Activated CD8-positive, alpha-beta memory T cell treated with anti-CD3 and anti-CD28 coated beads for 1 hour (primary cell): ENCODE data around the gene ISY1.
A peak's percentile ranks its signal among the peaks of the same experiment; 100 is the strongest.
"Not testable (repeated sequence)": the region's sequence is repeated elsewhere in the genome, so short reads cannot be mapped to it uniquely, and the experiment has no call there.

ENCODE experiments used
- DNase-seq, 2 donors: peaks; one replicate each; pipeline ENCODE4 v3.0.0-alpha.2; 2020; ENCODE audit warnings: low read depth in 1 of 2; ENCODE audit errors: extremely low read depth in 1 of 2

ISY1 gene

DNA sequence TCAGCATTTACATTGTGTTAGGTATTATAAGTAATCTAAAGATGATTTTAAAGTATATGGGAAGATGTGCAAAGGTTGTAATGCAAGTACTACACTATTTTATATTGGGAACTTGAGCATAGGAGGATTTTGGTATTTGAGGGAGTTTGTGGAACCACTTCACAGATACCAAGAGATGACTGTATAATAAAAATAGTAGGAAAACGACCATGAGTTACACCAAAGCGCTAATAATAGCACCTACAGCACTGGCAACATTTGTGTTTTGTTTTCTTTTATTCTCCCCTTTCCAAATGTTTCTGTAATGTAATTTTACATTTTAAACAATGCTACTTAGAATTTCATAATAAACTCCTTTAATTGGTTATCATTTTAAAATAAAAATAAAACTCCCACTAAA lies 12.3 kb upstream of the ISY1 start:
- no peak for DNase-seq

DNA sequence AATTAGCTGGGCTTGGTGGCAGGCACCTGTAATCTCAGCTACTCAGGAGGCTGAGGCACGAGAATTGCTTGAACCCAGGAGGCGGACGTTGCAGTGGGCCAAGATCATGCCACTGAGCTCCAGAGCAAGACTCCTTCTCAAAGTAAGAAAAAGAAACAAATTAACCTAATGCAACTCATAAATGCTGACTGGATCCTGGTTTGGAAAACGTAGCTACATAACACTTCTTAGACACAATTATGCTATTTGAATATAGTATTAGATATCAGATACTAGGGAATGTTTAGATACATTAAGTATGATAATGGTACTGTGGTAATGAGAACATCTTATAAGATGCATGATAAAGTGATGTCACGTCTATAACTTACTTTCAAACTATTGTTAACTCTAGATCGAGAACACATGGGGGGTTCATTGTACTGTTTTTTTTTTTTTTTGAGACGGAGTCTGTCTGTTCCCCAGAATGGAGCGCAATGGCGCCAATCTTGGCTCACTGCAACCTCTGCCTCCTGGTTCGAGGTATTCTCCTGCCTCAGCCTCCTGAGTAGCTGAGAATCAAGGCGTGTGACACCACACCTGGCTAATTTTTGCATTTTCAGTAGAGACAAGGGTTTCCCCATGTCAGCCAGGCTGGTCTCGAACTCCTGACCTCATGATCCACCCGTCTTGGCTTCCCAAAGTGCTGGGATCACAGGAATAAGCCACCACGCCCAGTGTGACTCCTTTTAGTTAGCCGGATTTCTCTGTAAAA lies 5.9 kb upstream of the ISY1 start:
- DNase-seq: no peak

GRCh38 chr3:129165594-129165993 lies 4.7 kb upstream of the ISY1 start:
- DNase-seq: not testable (repeated sequence)

GRCh38 chr3:129164500-129164899 lies 3.6 kb upstream of the ISY1 start:
- no peak for DNase-seq

- DNase-seq: no peak
These were observed 2.1 kb upstream of the ISY1 start for GRCh38 chr3:129162729-129163579.

DNA sequence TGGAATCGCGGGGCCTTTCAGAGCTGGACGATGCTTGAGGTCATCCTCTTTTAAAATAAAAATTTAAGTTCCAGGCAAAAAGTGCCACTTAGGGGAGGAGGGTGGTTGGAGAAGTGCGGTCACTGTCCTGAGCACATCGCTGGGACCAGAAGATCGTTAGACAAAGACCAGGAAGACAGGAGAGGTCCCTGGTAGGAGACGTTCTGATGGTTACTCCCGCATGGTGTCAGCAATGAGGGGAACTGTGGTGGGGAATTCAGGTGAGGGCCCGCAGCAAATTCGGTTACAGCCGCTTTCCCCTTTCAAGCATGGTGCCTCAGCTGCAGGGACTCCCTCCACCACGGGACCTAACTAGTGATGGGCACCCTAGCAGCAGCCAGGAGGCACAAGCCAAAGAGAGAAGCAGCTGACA lies 1.0 kb upstream of the ISY1 start:
- DNase-seq: no peak

DNA sequence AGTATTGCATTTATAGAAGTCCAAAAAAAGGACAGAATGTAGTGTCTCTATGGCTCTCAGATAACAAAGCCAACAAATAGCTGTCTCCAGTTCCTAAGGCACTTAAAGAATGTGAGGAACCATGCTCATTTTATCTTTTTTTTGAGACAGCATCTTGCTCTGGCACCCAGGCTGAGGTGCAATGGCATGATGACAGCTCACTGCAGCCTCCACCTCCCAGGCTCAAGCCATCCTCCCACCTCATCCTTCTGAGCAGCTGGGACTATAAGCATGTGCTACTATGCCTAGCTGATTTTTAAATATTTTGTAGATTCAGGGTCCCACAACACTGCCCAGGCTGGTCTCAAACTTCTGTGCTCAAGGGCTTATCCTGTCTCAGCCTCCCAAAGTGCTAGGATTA lies 16.1 kb downstream of the ISY1 start:
- no peak for DNase-seq

DNA sequence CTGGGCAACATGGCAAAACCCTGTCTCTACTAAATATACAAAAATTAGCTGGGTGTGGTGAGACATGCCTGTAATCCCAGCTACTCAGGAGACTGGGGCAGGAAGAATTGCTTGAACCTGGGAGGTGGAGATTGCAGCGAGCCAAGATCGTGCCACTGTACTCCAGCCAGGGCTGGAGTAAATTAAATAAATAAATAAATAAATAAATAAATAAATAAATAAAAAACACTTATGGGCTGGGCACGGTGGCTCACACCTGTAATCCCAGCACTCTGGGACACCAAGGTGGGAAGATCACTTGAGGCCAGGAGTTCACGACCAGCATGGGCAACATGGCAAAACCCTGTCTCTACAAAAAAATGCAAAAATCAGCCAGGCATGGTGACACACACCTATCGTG lies 19.9 kb downstream of the ISY1 start:
- DNase-seq: not testable (repeated sequence)

DNA sequence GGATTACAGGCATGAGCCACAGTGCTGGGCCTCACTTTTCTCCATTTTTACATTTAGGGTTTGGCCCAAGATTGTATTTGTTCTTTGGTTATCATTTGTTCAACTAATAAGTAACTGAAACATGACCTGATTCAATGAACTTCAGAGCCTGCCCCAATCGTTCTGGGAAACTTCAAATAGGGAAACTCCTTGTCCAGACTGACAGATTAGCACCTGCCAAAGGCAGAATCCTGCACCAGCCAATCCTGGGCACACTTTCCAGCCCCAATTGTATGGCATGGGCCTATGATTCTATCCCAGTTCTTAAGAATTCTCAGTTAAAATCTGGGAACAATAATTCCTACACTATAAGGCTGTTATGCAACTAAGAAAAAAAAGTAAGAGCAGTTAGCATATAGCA lies 21.0 kb downstream of the ISY1 start:
- no peak for DNase-seq

DNA sequence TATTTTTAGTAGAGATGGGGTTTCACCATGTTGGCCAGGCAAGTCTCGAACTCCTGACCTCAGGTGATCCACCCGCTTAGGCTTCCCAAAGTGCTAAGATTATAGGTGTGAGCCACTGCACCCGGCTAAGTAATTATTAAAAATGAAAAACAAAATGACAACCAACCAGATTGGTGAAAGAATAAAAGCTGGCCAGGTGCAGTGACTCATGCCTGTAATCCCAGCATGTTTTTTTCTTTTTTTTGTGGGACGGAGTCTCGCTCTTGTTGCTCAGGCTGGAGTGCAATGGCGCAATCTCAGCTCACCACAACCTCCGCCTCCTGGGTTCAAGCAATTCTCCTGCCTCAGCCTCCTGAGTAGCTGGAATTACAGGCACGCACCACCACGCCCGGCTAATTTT lies 24.6 kb downstream of the ISY1 start:
- not testable (repeated sequence) for DNase-seq

DNA sequence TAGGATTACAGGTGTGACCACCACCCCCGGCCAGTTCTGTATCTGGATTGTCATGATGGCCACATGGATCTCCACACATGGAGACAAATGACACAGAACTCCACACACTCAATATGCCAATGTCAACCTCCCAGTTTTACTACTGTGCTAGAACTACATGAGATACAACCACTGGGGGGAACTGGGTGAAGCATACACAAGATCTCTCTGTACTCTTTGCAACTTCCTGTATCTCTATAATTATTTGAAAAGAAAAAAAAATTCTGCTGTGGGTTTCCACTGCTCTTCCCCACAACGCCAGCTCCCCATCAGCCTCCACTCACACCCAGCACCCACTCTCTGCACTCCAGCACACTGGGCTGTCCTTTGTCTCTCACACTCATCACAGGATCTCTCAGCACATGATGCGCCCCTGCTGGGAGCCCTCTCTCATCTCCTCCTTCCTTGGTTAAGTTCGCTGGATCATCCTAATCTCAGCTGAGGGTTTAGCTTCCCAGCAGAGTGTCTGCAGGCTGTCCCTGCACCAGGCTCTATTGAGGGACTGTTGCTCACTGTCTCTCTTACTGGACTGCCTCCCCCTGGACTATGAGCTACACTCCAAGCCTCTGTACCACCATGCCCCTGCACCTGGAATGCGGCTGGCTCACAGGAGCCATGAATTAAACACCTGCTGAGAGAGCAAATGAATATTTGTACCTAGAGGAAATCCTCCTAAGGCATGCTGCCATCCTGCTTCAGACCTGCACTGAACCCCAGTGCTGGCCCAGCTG lies 28.6 kb downstream of the ISY1 start:
- no peak for DNase-seq

GRCh38 chr3:129131465-129132088 lies 29.3 kb downstream of the ISY1 start:
- DNase-seq: no peak

DNA sequence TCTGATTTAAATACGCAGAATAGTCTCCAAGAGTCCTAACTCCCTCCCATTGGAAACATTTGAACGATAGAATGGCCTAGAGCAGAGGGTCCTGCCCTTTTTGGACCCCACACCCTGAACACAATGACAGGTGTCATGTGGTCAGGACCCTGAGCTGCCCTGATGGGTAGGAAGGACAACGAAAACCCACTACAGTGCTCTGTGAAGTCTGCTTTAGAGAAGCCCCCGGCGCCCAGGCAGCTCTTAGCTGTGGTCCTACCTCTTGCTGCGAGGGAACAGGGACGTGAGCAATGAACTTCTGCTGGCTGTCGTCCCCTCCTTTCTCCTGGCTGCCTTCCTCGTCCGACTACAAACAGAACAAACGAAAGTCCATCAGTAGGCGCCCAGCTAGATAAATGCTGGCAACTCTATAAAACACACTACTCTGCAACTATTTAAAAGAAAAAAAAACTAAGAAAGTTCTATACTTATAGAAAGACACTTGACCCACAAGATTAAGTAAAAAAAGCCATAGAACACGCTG lies 30.5 kb downstream of the ISY1 start:
- no peak for DNase-seq

DNA sequence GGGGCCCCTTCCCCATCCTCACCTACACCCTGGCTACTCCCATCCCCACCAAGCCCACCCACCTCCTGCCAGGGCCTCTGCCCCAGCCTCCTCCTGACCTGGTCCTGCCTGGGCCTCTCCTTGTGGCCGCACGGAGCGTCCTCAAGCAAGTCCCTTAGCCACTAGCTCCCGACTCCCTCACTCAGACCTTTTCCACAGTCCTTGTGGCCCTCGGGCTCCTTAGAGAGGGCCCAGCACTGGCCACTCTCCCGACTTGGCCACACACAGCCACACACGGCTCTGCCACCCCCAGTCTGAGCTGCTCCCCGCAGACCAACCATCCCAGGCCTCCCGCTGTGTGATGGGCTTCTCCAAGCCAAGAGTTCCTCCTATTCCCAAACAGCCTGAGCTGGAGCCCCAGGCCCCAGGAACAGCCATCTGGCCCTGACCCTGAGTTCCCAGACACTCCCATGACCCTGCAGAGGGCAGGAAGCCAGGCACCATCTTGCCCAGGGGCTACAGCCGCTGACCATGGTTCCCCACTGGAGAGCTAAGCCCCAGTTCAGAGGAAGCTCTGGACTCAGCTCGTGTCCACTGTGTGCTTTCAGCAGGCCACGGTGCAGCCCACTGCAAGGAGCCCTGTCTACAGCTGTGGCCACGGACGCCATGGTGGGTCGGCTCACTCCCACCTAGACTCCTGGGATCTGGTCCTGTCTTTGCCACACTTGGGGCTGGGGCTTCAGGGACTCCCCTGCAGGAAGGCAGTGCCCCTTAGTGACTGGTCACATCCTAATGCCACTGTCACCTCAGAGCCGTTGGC lies 32.3 kb downstream of the ISY1 start:
- no peak for DNase-seq

GRCh38 chr3:129126726-129127280 lies 34.1 kb downstream of the ISY1 start:
- DNase-seq: no peak

- DNase-seq: no peak
These were observed 37.4 kb downstream of the ISY1 start for GRCh38 chr3:129123314-129124060.

DNA sequence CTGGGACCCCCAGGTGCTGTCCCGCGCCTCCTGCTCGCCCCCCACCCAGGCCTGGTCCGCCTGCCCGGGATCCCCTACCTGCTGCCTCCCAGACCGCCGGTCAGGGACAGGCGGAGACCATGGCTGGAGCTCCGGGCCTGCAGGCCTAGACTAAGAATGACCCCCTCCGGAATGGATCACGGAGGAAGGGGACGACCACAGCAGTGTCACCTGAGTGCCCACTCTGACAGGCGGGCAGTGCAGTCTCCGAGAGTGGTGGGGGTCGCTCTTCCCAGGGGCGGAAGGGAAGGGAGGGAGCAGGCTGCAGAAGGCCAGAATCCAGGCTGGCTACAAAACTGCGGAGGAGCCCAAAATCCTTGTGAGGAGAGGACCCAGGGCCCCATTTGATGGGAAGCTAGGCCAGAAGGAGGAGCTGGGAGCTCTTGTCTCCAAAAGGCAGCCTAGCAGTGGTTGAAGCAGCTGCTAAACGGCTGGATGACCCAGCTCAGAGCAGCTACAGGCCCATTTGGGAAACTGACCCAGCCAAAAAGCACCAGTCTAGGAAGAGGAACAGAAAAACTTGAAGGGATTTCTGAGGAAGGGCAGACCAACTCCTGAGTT lies 38.4 kb downstream of the ISY1 start:
- DNase-seq: no peak

DNA sequence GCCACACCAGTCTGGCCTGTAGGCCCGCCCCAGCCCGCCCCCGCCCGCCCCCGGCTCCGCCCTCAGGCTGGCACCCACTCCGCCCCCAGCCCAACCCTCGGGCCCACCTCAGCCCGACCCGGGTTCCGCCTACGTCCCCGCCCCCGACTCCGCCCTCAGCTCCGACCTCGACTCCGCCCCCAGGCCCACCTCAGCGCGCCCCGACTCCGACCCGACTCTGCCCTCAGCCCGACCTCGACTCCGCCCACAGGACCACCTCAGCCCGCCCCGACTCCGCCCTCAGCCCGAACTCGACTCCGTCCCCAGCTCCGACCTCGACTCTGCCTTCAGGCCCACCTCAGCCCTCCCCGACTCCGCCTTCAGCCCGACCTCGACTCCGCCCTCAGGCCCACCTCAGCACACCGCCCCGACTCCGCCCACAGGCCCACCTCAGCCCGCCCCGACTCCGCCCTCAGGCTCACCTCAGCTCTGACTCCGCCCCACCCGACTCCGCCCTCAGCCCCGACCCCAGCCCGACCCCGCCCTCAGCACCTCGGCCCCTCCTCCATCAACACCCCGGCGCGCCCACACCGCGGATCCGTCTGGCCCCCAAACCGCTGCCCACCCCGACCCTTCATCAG lies 39.0 kb downstream of the ISY1 start, which contains the start of gene RAB43:
RAB43 (minus strand) TSS at position 13 of the 620 bp plus-strand sequence. CDS start 315 bp downstream, outside the sequence.
- peak; percentile 81 to 84 for DNase-seq
